C4-2B (cell line): Measurements from ENCODE around the gene PIKFYVE.

Source experiments
- ZFX ChIP-seq: fragments of 450-650 bp; IDR thresholded peaks from 2 replicates; pipeline ENCODE4 v1.6.1; 2017
- TF ChIP-seq, protein P1 (sequence below): fragments of 450-650 bp; conservative IDR thresholded peaks from 2 replicates; pipeline ENCODE4 v1.5.1; 2017; ENCODE audit warnings: mild to moderate bottlenecking

- TF ChIP-seq, protein P1, sequence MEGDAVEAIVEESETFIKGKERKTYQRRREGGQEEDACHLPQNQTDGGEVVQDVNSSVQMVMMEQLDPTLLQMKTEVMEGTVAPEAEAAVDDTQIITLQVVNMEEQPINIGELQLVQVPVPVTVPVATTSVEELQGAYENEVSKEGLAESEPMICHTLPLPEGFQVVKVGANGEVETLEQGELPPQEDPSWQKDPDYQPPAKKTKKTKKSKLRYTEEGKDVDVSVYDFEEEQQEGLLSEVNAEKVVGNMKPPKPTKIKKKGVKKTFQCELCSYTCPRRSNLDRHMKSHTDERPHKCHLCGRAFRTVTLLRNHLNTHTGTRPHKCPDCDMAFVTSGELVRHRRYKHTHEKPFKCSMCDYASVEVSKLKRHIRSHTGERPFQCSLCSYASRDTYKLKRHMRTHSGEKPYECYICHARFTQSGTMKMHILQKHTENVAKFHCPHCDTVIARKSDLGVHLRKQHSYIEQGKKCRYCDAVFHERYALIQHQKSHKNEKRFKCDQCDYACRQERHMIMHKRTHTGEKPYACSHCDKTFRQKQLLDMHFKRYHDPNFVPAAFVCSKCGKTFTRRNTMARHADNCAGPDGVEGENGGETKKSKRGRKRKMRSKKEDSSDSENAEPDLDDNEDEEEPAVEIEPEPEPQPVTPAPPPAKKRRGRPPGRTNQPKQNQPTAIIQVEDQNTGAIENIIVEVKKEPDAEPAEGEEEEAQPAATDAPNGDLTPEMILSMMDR, result peak; percentile 30
- no peak for TF ChIP-seq ZFX
Measured at GRCh38 chr2:208256192-208256782, 9.8 kb upstream of the PIKFYVE start.
